Stimulated activated CD4-positive, alpha-beta T cell treated with anti-CD3 and anti-CD28 coated beads, Interleukin-15, amount 100 ng/mL, for 48 hours (primary cell): ENCODE measurements around the gene SLC41A3.
A peak's percentile ranks its signal among the peaks of the same experiment; 100 is the strongest.

Source experiments
- DNase-seq, 2 donors: peaks; one replicate each; pipeline ENCODE4 v3.0.0-alpha.2; 2020; ENCODE audit warnings: low read depth in 2 of 2

The SLC41A3 gene

GRCh38 chr3:126083913-126084767 lies at the start of gene SLC41A3:
Gene SLC41A3, minus strand, starts transcription at chr3:126084124. Its CDS starts 15,905 bp downstream, at chr3:126068219.
- DNase-seq, result peak; percentile 68 to 84

GRCh38 chr3:126133606-126134005 lies 49.7 kb upstream of the SLC41A3 start:
- no peak for DNase-seq

GRCh38 chr3:126132751-126133511 lies 49.0 kb upstream of the SLC41A3 start:
- DNase-seq, result no peak

GRCh38 chr3:126131881-126132750 lies 48.2 kb upstream of the SLC41A3 start:
- no peak for DNase-seq

- DNase-seq, result no peak
Observed at GRCh38 chr3:126130981-126131745, 47.2 kb upstream of the SLC41A3 start.

- DNase-seq, result no peak
Observed at GRCh38 chr3:126130081-126130855, 46.3 kb upstream of the SLC41A3 start.

GRCh38 chr3:126129398-126129891 lies 45.5 kb upstream of the SLC41A3 start:
- no peak for DNase-seq

- DNase-seq, result no peak
Observed at GRCh38 chr3:126128504-126129397, 44.8 kb upstream of the SLC41A3 start.

- DNase-seq, result no peak
Observed at GRCh38 chr3:126127904-126128303, 44.0 kb upstream of the SLC41A3 start.

- no peak for DNase-seq
Observed at GRCh38 chr3:126127452-126127851, 43.5 kb upstream of the SLC41A3 start.

- DNase-seq, result no peak
Observed at GRCh38 chr3:126126811-126127431, 43.0 kb upstream of the SLC41A3 start.

GRCh38 chr3:126126286-126126685 lies 42.4 kb upstream of the SLC41A3 start:
- no peak for DNase-seq

GRCh38 chr3:126125781-126126251 lies 41.9 kb upstream of the SLC41A3 start:
- DNase-seq, result no peak

GRCh38 chr3:126125341-126125740 lies 41.4 kb upstream of the SLC41A3 start:
- DNase-seq, result no peak

GRCh38 chr3:126124896-126125295 lies 41.0 kb upstream of the SLC41A3 start:
- no peak for DNase-seq

GRCh38 chr3:126124148-126124868 lies 40.4 kb upstream of the SLC41A3 start:
- no peak for DNase-seq

GRCh38 chr3:126121632-126122031 lies 37.7 kb upstream of the SLC41A3 start:
- DNase-seq, result no peak

- DNase-seq, result no peak
Observed at GRCh38 chr3:126121074-126121473, 37.1 kb upstream of the SLC41A3 start.
